ENCODE measurements around the gene EFHC1. TPM values are rescaled to one million over a fixed set of nuclear protein-coding genes. Genes with fewer than 3 reads are reported as not detected.

The EFHC1 gene
- total and polyA plus RNA-seq, 2 donors from 2014 or later: 25.4 to 33.9 TPM

- no peak for TF ChIP-seq CTCF (IDR thresholded peaks at IDR 0.05; ENCODE audit: borderline replicate concordance, extremely low read depth, insufficient read depth)
- no peak overlapping the region for H3K9ac ChIP-seq (ENCODE audit: low read length in 3 of 3)
- H3K36me3 ChIP-seq (ENCODE audit: control insufficient read depth in 2 of 3, insufficient read depth in 3 of 3, low read length in 3 of 3): no peaks in the 10 kb centered on the region
- no peaks in the 10 kb centered on the region for H3K9me3 ChIP-seq (ENCODE audit: control insufficient read depth in 2 of 3, insufficient read depth in 1 of 3, low read length in 3 of 3)
- H3K27ac ChIP-seq (ENCODE audit: low read depth in 2 of 2, low read length in 2 of 2): no peak overlapping the region
- H3K27me3 ChIP-seq (ENCODE audit: control insufficient read depth, insufficient read depth, low read length): no peaks in the 10 kb centered on the region
- DNase-seq (no peak), FAIRE-seq (no peak)
- intact Hi-C loops (cut with DNase I): no loop called here
- H3K4me3 ChIP-seq (ENCODE audit: low read length in 3 of 3): no peak overlapping the region
- no peaks in the 10 kb centered on the region for H3K4me1 ChIP-seq (ENCODE audit: control insufficient read depth in 2 of 3, insufficient read depth in 2 of 3, low read depth in 1 of 3, low read length in 3 of 3)
These were observed 46.9 kb upstream of the EFHC1 start for GRCh38 chr6:52373151-52373690.

DNA sequence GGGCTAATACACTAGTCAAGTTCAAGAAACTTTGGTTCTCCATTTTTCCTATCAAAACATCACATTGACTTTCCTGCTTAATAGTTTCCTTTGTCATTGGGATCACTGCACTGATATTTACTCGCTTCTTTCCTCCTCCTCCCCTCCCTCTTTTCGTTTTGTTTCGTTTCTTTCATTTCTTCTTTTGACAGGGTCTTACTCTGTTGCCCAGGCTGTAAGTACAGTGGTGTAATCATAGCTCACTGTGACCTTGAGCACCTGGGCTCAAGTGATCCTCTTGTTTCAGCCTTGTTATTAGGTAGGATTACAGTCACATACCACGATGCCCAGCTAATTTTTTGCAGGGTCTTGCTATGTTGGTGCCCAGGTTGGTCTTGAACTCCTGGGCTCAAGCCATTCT, 45.9 kb upstream of the EFHC1 start:
- no peak overlapping the region for H3K4me3 ChIP-seq (ENCODE audit: low read length in 3 of 3)
- H3K27ac ChIP-seq (ENCODE audit: low read depth in 2 of 2, low read length in 2 of 2): no peak overlapping the region
- H3K4me1 ChIP-seq (ENCODE audit: control insufficient read depth in 2 of 3, insufficient read depth in 2 of 3, low read depth in 1 of 3, low read length in 3 of 3): no peaks in the 10 kb centered on the region
- intact Hi-C loops (cut with DNase I): no loop called here
- H3K9me3 ChIP-seq (ENCODE audit: control insufficient read depth in 2 of 3, insufficient read depth in 1 of 3, low read length in 3 of 3): no peaks in the 10 kb centered on the region
- H3K36me3 ChIP-seq (ENCODE audit: control insufficient read depth in 2 of 3, insufficient read depth in 3 of 3, low read length in 3 of 3): no peaks in the 10 kb centered on the region
- H3K9ac ChIP-seq (ENCODE audit: low read length in 3 of 3): no peak overlapping the region
- FAIRE-seq (no peak), DNase-seq (no peak)
- H3K27me3 ChIP-seq (ENCODE audit: control insufficient read depth, insufficient read depth, low read length): no peaks in the 10 kb centered on the region
- TF ChIP-seq CTCF (IDR thresholded peaks at IDR 0.05; ENCODE audit: borderline replicate concordance, extremely low read depth, insufficient read depth): no peak

- intact Hi-C loops (cut with DNase I): no loop called here
- H3K36me3 ChIP-seq (ENCODE audit: control insufficient read depth in 2 of 3, insufficient read depth in 3 of 3, low read length in 3 of 3): no peaks in the 10 kb centered on the region
- H3K9me3 ChIP-seq (ENCODE audit: control insufficient read depth in 2 of 3, insufficient read depth in 1 of 3, low read length in 3 of 3): no peaks in the 10 kb centered on the region
- H3K4me1 ChIP-seq (ENCODE audit: control insufficient read depth in 2 of 3, insufficient read depth in 2 of 3, low read depth in 1 of 3, low read length in 3 of 3): no peaks in the 10 kb centered on the region
- no peak for TF ChIP-seq CTCF (IDR thresholded peaks at IDR 0.05; ENCODE audit: borderline replicate concordance, extremely low read depth, insufficient read depth)
- no peak overlapping the region for H3K9ac ChIP-seq (ENCODE audit: low read length in 3 of 3)
- no peak overlapping the region for H3K27ac ChIP-seq (ENCODE audit: low read depth in 2 of 2, low read length in 2 of 2)
- H3K27me3 ChIP-seq (ENCODE audit: control insufficient read depth, insufficient read depth, low read length): no peaks in the 10 kb centered on the region
- no peak for FAIRE-seq
- H3K4me3 ChIP-seq (ENCODE audit: low read length in 3 of 3): no peak overlapping the region
- DNase-seq: no peak
These were observed 44.2 kb upstream of the EFHC1 start for GRCh38 chr6:52375780-52376556.

Data from kidney (tissue), 14 donors.